ENCODE results near the gene LIG3.
"Not testable (repeated sequence)": the region's sequence is repeated elsewhere in the genome, so short reads cannot be mapped to it uniquely, and the experiment has no call there.

The LIG3 gene

GRCh38 chr17:34990921-34991365 lies 10.6 kb downstream of the LIG3 start:
- ATAC-seq (no peak), DNase-seq (no peak)
- Mint-ChIP-seq H3K36me3 (ENCODE audit: low read depth) (peaks cover 38% of the 10 kb centered on the region), H3K4me3 (no peak overlapping the region), H3K9me3 (no peaks in the 10 kb centered on the region), H3K4me1 (peaks cover 2% of the 10 kb centered on the region), H3K27me3 (no peaks in the 10 kb centered on the region), H3K27ac (no peak overlapping the region)

DNA sequence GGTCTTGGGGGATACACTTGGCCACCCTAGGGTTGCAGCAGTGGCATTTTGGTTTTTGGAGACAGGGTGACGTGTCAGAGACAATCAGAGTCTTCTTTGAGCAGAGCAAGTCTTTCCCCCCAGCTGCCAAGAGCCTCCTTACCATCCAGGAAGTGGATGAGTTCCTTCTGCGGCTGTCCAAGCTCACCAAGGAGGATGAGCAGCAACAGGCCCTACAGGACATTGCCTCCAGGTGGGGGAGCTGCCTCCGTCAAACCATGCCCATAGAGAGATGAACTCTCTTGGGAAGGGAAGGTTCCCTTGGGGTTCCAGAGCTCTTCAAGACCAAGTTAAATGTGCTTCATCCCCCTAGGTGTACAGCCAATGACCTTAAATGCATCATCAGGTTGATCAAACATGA lies 11.3 kb downstream of the LIG3 start:
- Mint-ChIP-seq H3K4me3 (no peak overlapping the region), H3K27me3 (no peaks in the 10 kb centered on the region), H3K4me1 (peaks cover 2% of the 10 kb centered on the region), H3K36me3 (ENCODE audit: low read depth) (peaks cover 40% of the 10 kb centered on the region), H3K27ac (no peak overlapping the region), H3K9me3 (no peaks in the 10 kb centered on the region)
- DNase-seq (no peak), ATAC-seq (no peak)

- H3K27ac Mint-ChIP-seq: no peak overlapping the region
- no peak overlapping the region for H3K4me3 Mint-ChIP-seq
- no peaks in the 10 kb centered on the region for H3K27me3 Mint-ChIP-seq
- DNase-seq (no peak), ATAC-seq (no peak)
- H3K36me3 Mint-ChIP-seq (ENCODE audit: low read depth): peaks cover 36% of the 10 kb centered on the region
- no peaks in the 10 kb centered on the region for H3K9me3 Mint-ChIP-seq
- H3K4me1 Mint-ChIP-seq: peaks cover 2% of the 10 kb centered on the region
These were observed 12.7 kb downstream of the LIG3 start for GRCh38 chr17:34993031-34993430.

DNA sequence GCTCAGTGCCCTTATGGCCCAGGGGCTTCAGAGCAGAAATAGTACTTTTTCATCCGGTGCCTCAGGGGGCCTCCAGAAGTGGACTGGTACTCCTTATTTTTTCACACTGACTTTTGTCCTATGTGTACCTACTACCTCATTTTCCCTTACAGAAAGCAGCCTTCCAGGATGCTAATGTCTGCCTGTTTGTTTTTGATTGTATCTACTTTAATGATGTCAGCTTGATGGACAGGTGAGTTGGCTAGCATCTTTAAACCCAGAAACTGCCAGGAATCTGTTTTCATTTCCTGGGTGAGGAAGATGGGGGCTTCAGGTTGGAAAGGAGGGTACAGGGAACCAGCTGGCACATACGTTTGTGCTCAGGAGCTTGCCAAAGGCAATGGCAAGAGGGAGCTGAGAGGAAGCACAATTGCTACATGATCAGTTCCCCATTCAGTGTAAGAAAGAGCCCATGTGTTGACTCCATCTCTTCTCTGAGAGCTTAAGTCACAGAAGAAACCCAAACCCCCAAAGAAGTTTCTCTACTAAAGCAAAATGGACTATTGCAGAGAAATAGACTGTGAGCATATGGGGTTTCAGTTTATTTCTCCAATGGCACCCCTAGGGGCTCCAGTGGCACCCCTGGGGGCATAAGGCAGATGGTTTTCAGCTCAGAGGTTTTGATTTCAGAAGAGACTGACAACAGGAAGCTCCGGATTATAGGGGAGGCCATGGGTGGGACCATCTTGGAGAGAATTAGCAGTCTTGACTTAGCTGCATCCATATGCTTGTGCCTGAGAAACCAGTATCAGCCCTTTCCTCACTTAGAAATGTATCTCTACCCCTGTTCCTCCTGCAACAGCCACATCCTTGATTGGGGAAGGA lies 16.3 kb downstream of the LIG3 start:
- Mint-ChIP-seq H3K27ac (no peak overlapping the region), H3K4me3 (no peak overlapping the region), H3K27me3 (no peaks in the 10 kb centered on the region), H3K4me1 (peaks cover 5% of the 10 kb centered on the region), H3K36me3 (ENCODE audit: low read depth) (peaks cover 39% of the 10 kb centered on the region), H3K9me3 (no peaks in the 10 kb centered on the region)
- ATAC-seq (no peak), DNase-seq (no peak)

DNA sequence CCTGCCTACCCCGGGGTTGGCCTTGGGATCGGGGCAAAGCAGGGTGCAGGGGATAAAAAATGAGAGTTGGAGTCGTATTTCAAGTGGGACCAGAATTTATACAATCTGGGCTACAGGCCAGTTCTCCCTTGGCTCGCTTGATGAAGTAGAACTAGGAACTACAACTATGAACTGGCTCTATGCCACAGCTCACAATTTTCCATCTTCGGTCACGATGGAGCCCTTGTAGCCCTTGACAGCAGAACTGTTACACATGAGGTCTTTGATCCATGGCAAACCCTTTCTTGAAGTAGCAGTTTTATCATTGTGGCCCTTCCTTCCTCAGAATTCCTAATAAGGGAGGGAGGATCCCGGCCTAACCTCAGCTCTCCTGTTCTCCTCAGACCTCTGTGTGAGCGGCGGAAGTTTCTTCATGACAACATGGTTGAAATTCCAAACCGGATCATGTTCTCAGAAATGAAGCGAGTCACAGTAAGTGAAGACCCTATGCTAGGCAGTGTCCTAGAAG lies 17.1 kb downstream of the LIG3 start:
- H3K27ac Mint-ChIP-seq: no peak overlapping the region
- H3K9me3 Mint-ChIP-seq: no peaks in the 10 kb centered on the region
- H3K27me3 Mint-ChIP-seq: no peaks in the 10 kb centered on the region
- H3K4me1 Mint-ChIP-seq: peaks cover 5% of the 10 kb centered on the region
- no peak overlapping the region for H3K4me3 Mint-ChIP-seq
- peaks cover 44% of the 10 kb centered on the region for H3K36me3 Mint-ChIP-seq (ENCODE audit: low read depth)
- ATAC-seq (no peak), DNase-seq (no peak)

- H3K4me1 Mint-ChIP-seq: peaks cover 3% of the 10 kb centered on the region
- no peak overlapping the region for H3K4me3 Mint-ChIP-seq
- DNase-seq (peak; percentile 72), ATAC-seq (peak; percentile 85)
- peaks cover 44% of the 10 kb centered on the region for H3K36me3 Mint-ChIP-seq (ENCODE audit: low read depth)
- no peak overlapping the region for H3K27ac Mint-ChIP-seq
- H3K27me3 Mint-ChIP-seq: no peaks in the 10 kb centered on the region
- H3K9me3 Mint-ChIP-seq: no peaks in the 10 kb centered on the region
These were observed 17.9 kb downstream of the LIG3 start for GRCh38 chr17:34998205-34998604.

DNA sequence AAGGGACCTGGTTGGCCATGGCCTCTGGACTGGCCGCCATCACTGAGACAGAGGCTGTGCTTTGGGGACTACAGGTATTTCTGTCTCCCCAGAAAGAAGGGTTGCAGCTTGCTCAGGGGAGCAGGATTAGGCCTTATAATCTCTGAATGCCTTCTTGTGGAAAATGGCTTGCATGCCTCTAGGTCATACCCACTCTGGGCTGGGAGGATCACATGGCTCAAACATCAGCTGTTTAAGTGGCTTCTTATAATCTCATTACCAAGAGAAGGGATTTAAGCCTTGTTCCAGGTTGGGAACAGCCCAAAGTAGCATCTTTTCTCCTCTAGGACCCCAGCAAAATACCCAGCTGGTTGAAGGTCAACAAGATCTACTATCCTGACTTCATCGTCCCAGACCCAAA lies 19.1 kb downstream of the LIG3 start:
- no peak for DNase-seq
- Mint-ChIP-seq H3K4me1 (peaks cover 3% of the 10 kb centered on the region), H3K4me3 (no peak overlapping the region), H3K36me3 (ENCODE audit: low read depth) (peaks cover 37% of the 10 kb centered on the region), H3K27ac (no peak overlapping the region), H3K27me3 (no peaks in the 10 kb centered on the region), H3K9me3 (no peaks in the 10 kb centered on the region)
- no peak for ATAC-seq

DNA sequence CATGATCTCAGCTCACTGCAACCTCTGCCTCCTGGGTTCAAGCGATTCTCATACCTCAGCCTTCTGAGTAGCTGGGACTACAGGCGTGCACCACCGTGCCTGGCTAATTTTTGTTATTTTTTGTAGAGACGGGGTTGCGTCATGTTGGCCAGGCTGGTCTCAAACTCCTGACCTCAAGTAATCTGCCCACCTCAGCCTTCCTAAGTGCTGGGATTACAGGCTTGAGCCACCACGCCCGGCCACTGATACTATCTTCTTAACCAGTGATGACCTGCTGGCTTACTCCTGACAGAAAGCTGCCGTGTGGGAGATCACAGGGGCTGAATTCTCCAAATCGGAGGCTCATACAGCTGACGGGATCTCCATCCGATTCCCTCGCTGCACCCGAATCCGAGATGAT lies 20.7 kb downstream of the LIG3 start:
- not testable (repeated sequence) for H3K27ac Mint-ChIP-seq

GRCh38 chr17:35001549-35001948 lies 21.2 kb downstream of the LIG3 start:
- no peaks in the 10 kb centered on the region for H3K27me3 Mint-ChIP-seq
- H3K9me3 Mint-ChIP-seq: no peaks in the 10 kb centered on the region

More for the DNA sequence above, 20.7 kb downstream of the LIG3 start:
- not testable (repeated sequence) for DNase-seq, H3K4me1 Mint-ChIP-seq, H3K27me3 Mint-ChIP-seq, H3K9me3 Mint-ChIP-seq, ATAC-seq, H3K4me3 Mint-ChIP-seq
- H3K36me3 Mint-ChIP-seq (ENCODE audit: low read depth): peaks cover 29% of the 10 kb centered on the region

GRCh38 chr17:35002876-35003551 lies 22.7 kb downstream of the LIG3 start:
- Mint-ChIP-seq H3K27ac (no peak overlapping the region), H3K36me3 (ENCODE audit: low read depth) (peaks cover 32% of the 10 kb centered on the region), H3K4me1 (peaks cover 3% of the 10 kb centered on the region), H3K27me3 (no peaks in the 10 kb centered on the region), H3K9me3 (no peaks in the 10 kb centered on the region), H3K4me3 (no peak overlapping the region)
- no peak for ATAC-seq
- DNase-seq: no peak

More at GRCh38 chr17:35001549-35001948, 21.2 kb downstream of the LIG3 start:
- Mint-ChIP-seq H3K27ac (no peak overlapping the region), H3K4me1 (peaks cover 3% of the 10 kb centered on the region), H3K36me3 (ENCODE audit: low read depth) (peaks cover 25% of the 10 kb centered on the region), H3K4me3 (no peak overlapping the region)
- DNase-seq (no peak), ATAC-seq (no peak)

- H3K36me3 Mint-ChIP-seq (ENCODE audit: low read depth): peaks cover 33% of the 10 kb centered on the region
- ATAC-seq: no peak
- DNase-seq: no peak
- H3K27ac Mint-ChIP-seq: no peak overlapping the region
- no peak overlapping the region for H3K4me3 Mint-ChIP-seq
- no peaks in the 10 kb centered on the region for H3K9me3 Mint-ChIP-seq
- no peaks in the 10 kb centered on the region for H3K4me1 Mint-ChIP-seq
- no peaks in the 10 kb centered on the region for H3K27me3 Mint-ChIP-seq
These were observed 23.5 kb downstream of the LIG3 start for GRCh38 chr17:35003778-35004177.

DNA sequence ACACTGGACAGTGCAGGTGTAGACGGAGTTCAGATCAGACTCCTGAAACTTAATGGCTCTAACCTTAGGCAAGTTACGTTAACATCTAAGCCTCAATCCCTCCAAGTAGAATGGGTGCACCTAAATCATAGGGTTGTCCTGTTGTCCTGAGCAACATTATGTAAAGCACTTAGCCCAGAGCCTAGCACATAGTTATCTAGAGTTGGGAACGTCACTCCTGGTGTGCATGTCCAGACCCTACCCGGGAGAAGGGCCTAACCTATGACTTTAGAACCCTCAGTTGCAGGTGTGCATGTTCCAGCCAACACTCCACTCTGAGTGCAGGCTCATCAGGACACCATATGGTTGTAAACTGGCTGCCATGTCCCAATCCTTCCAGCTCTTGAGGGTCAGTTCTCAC lies 26.0 kb downstream of the LIG3 start:
- DNase-seq (no peak), ATAC-seq (no peak)
- no peaks in the 10 kb centered on the region for H3K9me3 Mint-ChIP-seq
- no peaks in the 10 kb centered on the region for H3K4me1 Mint-ChIP-seq
- H3K27ac Mint-ChIP-seq: no peak overlapping the region
- peaks cover 28% of the 10 kb centered on the region for H3K36me3 Mint-ChIP-seq (ENCODE audit: low read depth)
- no peak overlapping the region for H3K4me3 Mint-ChIP-seq
- H3K27me3 Mint-ChIP-seq: no peaks in the 10 kb centered on the region

DNA sequence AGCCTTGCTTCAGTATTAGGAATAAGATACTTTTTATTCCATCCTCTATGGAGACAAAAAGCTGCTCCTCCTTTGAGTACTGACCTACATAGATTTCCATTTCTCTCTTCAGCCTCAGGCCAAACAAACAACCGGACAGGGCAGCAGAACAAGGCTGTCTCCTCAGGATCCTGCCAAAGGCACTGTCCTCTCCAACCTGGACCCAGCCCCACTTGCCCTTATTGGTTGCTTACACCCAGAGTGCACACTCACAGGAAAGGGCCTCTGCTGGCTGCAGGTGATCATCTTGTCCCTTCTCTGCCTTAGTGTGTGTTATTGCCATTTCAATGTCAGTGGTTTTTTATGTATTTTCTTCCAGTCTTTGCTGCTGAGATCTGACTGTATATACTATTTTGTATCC lies 26.6 kb downstream of the LIG3 start:
- Mint-ChIP-seq H3K36me3 (ENCODE audit: low read depth) (peaks cover 25% of the 10 kb centered on the region), H3K4me3 (no peak overlapping the region), H3K27ac (peak overlapping the region; percentile 47), H3K9me3 (no peaks in the 10 kb centered on the region), H3K4me1 (no peaks in the 10 kb centered on the region), H3K27me3 (no peaks in the 10 kb centered on the region)
- ATAC-seq (no peak), DNase-seq (no peak)

GRCh38 chr17:35010093-35010492 lies 29.8 kb downstream of the LIG3 start:
- Mint-ChIP-seq H3K27ac (no peak overlapping the region), H3K27me3 (no peaks in the 10 kb centered on the region), H3K36me3 (ENCODE audit: low read depth) (peaks cover 21% of the 10 kb centered on the region), H3K4me3 (no peak overlapping the region), H3K4me1 (no peaks in the 10 kb centered on the region), H3K9me3 (no peaks in the 10 kb centered on the region)
- no peak for DNase-seq
- no peak for ATAC-seq

DNA sequence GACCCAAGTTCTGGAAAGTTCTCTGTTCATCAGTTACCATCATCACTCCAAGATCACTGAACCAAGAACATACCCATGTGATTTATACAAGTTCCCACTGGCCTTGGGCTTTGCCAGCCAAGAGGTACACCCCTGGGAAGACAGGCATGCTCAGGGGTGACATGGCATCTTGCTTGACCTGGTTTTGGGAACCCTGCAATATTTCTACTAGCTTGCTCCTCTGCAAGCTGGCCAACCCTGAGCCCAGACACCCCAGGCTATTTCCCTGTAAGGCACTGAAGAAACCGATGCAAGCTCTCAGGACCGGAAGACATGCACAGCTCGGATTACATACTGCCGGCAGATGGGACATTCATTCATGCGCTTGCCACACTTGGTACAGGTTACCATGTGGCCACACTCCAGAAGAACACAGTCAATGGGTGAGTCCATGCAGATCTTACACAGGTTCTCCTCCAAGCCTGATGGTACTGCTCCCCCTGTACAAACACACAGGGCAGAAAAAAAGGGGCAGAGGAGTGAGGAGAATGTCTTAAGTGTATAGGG lies 31.4 kb downstream of the LIG3 start:
- no peaks in the 10 kb centered on the region for H3K4me1 Mint-ChIP-seq
- no peak for DNase-seq
- H3K27ac Mint-ChIP-seq: no peak overlapping the region
- no peak for ATAC-seq
- no peak overlapping the region for H3K4me3 Mint-ChIP-seq
- H3K27me3 Mint-ChIP-seq: no peaks in the 10 kb centered on the region
- peaks cover 20% of the 10 kb centered on the region for H3K36me3 Mint-ChIP-seq (ENCODE audit: low read depth)
- no peaks in the 10 kb centered on the region for H3K9me3 Mint-ChIP-seq
